Right lobe of liver (tissue), 4 donors: ENCODE results near the gene ANKRD44.

ENCODE experiments used
- POLR2A ChIP-seq: fragments of 450-650 bp; IDR thresholded peaks from one replicate; pipeline ENCODE4 v1.6.1; 2017; ENCODE audit warnings: antibody characterized with exemption, mild to moderate bottlenecking
- TF ChIP-seq, protein P1 (sequence below), 4 donors: fragments of 200-600 bp in 3 of 4; fragments of 450-650 bp in 1 of 4; IDR thresholded peaks; one replicate each; pipeline versions ENCODE4 v1.5.1 to v1.8.0; 2016 to 2022; ENCODE audit warnings: antibody characterized with exemption in 4 of 4, mild to moderate bottlenecking in 2 of 4
- donor health status: DM: no; HTN: no; CAD: no.
- donor health status: DM: no; HTN: no; CAD: no.
- donor health status: DM: no; HTN: yes; CAD: no.

DNA sequence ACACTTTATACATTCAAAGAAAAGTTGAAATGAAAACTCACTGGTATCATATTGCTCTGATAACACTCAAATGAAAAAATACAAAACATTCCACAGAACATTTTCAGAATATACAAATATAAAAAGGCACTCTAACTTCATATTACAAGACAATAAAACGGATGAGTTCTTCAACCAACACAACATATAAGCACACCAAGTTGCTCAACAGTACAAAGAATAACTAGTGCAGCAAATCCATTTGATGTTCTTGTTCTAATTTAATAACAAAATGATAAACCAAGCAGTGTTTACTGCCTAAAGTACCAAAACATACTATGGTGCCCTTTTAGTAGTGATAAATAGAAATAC is 323.3 kb downstream of the ANKRD44 start:
- TF ChIP-seq POLR2A, result no peak
- TF ChIP-seq, protein P1, sequence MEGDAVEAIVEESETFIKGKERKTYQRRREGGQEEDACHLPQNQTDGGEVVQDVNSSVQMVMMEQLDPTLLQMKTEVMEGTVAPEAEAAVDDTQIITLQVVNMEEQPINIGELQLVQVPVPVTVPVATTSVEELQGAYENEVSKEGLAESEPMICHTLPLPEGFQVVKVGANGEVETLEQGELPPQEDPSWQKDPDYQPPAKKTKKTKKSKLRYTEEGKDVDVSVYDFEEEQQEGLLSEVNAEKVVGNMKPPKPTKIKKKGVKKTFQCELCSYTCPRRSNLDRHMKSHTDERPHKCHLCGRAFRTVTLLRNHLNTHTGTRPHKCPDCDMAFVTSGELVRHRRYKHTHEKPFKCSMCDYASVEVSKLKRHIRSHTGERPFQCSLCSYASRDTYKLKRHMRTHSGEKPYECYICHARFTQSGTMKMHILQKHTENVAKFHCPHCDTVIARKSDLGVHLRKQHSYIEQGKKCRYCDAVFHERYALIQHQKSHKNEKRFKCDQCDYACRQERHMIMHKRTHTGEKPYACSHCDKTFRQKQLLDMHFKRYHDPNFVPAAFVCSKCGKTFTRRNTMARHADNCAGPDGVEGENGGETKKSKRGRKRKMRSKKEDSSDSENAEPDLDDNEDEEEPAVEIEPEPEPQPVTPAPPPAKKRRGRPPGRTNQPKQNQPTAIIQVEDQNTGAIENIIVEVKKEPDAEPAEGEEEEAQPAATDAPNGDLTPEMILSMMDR (IDR thresholded peaks at IDR 0.05), result no peak
